Bronchial epithelial cell (primary cell): ENCODE measurements around the gene TUBB6. TPM values are rescaled to one million over a fixed set of nuclear protein-coding genes. Genes with fewer than 3 reads are reported as not detected.
A peak's percentile ranks its signal among the peaks of the same experiment; 100 is the strongest.

ENCODE experiments used
- DNase-seq: peaks from one replicate; pipeline ENCODE4 v3.0.0-alpha.2; 2010; ENCODE audit warnings: low read depth
- FAIRE-seq: peaks from 2 replicates; lab custom pipeline; 2011; peaks lifted over from hg19 to GRCh38; lab: Jason Lieb, UNC
- H3K27me3 ChIP-seq: 2 replicates; pipeline ENCODE4 v1.5.1; 2011; ENCODE audit warnings: low read length; ENCODE audit not compliant: control insufficient read depth, insufficient read depth
- H3K36me3 ChIP-seq: 2 replicates; pipeline ENCODE4 v1.5.1; 2011; ENCODE audit warnings: low read length; ENCODE audit not compliant: control insufficient read depth, insufficient read depth
- H3K4me3 ChIP-seq: 2 replicates; pipeline ENCODE4 v1.5.1; 2011; ENCODE audit warnings: mild to moderate bottlenecking, low read depth, low read length, control low read depth
- total RNA-seq: library from RNA; depleted of rRNA; stranded (reverse); fragments of >200 nt; gene quantifications from 2 replicates; pipeline ENCODE4 v1.2.1, GENCODE V29; 2014
- TF ChIP-seq, protein P1 (sequence below): IDR thresholded peaks from 2 replicates; pipeline ENCODE4 v1.5.1; 2011; ENCODE audit warnings: mild to moderate bottlenecking, moderate library complexity, low read length, control low read depth, inconsistent platforms; ENCODE audit not compliant: insufficient read depth, severe bottlenecking

TUBB6 gene
- total RNA-seq, 1 donor from 2014 or later = 468 TPM

DNA sequence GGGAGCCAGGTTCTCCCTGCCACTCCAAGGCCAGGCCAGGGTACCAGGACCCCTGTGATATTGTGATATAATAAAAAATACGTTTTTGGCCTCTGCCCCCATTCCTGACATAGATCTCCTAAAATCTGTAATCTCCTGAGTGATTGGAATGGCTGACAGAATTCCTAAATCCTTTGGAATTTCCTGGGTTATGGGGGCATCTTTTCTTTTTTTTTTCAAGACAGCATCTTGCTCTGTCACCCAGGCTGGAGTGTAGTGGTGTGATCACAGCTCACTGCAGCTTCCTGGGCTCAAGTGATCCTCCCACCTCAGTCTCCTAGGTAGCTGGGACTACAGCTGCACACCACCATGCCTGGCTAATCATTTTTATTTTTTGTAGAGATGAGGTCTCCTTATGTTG is 26.2 kb upstream of the TUBB6 start:
- DNase-seq (no peak), FAIRE-seq (no peak)
- Histone ChIP-seq H3K36me3 (no peaks in the 10 kb centered on the region), H3K4me3 (no peak overlapping the region), H3K27me3 (no peaks in the 10 kb centered on the region)
- TF ChIP-seq, protein P1, sequence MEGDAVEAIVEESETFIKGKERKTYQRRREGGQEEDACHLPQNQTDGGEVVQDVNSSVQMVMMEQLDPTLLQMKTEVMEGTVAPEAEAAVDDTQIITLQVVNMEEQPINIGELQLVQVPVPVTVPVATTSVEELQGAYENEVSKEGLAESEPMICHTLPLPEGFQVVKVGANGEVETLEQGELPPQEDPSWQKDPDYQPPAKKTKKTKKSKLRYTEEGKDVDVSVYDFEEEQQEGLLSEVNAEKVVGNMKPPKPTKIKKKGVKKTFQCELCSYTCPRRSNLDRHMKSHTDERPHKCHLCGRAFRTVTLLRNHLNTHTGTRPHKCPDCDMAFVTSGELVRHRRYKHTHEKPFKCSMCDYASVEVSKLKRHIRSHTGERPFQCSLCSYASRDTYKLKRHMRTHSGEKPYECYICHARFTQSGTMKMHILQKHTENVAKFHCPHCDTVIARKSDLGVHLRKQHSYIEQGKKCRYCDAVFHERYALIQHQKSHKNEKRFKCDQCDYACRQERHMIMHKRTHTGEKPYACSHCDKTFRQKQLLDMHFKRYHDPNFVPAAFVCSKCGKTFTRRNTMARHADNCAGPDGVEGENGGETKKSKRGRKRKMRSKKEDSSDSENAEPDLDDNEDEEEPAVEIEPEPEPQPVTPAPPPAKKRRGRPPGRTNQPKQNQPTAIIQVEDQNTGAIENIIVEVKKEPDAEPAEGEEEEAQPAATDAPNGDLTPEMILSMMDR = no peak

DNA sequence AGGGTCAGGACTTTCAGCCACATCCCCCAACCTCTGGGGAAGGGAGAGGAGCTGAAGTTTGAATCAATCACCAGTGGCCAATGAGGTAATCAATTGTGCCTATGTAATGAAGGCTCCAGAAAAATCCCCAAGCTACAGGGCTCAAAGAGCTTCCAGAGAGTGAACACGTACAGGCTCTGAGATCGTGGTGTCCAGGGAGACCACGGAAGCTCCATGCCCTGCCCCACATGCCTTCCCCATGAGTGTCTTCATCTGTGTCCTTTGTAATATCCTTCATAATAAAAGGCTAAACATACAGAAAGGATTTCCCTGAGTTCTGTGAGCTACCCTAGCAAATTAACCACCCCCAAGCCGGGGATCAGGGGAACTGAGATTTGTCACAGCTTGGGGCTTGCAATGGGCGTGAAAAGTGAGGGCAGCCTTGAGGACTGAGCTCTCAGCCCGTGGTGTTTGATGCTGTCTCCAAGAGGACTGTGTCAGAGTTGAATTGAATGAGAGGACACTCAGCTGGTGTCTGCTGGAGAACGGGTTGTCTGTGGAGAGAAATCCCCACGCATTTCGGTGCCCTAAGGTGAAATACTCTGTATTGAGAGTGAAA is 25.5 kb upstream of the TUBB6 start:
- DNase-seq (peak; percentile 93), FAIRE-seq (peak; percentile 60)
- TF ChIP-seq, protein P1 = no peak
- no peak overlapping the region for H3K4me3 ChIP-seq
- H3K36me3 ChIP-seq = no peaks in the 10 kb centered on the region
- no peaks in the 10 kb centered on the region for H3K27me3 ChIP-seq

DNA sequence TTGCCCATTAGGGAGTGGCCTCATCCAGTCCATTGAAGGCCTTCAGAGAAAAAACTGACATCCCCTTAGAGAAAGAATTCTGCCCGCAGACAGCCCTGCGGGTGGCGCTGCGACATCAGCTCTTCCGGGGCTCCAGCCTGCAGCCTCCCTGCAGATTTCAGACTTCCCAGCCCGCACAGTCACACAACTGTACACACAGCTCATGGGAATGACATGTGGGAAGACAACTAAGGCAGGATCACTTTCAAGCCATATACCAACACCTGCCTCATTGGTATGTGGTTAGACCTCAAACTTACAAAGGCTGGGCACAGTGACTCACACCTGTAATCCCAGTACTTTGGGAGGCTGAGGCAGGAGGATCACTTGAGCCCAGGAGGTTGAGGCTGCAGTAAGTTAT is 24.8 kb upstream of the TUBB6 start:
- peak; percentile 94 for DNase-seq
- FAIRE-seq = no peak

DNA sequence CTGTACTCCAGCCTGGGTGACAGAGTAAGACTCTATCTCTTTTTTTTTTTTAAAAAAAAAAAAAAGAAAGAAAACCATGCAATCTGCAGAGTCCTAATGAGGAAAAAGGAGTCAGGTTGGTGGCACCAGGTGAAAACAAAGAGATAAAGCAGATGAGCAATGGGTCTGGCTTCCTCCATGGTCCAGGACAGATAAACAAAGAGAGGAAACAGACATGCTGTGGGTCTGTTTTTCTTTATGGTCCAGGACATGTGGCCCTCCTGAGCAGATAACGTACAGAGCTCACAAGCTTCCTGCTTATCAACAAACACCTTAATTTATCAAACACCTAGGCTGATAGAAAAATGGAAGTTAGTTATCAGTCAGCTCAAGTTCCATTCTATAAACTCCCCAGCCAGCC is 24.4 kb upstream of the TUBB6 start:
- Histone ChIP-seq H3K4me3 (no peak overlapping the region), H3K36me3 (no peaks in the 10 kb centered on the region), H3K27me3 (no peaks in the 10 kb centered on the region)
- TF ChIP-seq, protein P1 = no peak
- FAIRE-seq (no peak), DNase-seq (no peak)

More for the DNA sequence above, 24.8 kb upstream of the TUBB6 start:
- Histone ChIP-seq H3K4me3 (no peak overlapping the region), H3K27me3 (no peaks in the 10 kb centered on the region), H3K36me3 (no peaks in the 10 kb centered on the region)
- TF ChIP-seq, protein P1 = peak; percentile 49

DNA sequence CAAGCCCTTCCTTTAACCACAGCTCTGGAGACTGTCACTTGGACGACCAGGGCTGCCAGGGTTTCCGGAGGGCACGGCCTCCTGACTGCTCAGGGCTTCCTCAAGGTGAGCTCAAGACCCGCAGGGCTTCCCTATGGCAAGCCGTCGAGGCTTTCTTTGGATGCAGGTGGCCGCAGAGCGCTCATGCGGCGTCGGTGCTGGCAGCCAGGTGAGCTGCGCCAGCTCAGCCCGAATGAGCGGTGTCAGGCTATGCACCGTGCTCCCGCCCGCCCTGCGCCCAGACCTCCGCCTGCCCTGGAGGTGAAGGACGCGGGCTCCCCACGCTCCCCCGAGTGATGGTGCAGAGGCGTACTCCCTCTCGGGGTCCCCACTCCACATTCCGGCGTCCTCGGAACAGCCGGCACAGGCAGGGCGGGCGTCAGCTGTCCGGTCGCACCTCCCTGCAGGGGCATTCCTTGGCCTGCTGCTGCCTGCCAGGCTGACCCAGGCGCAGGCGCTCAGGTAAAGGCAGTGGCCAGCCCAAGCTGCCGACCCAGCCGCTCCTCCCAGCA is 20.8 kb upstream of the TUBB6 start:
- Histone ChIP-seq H3K27me3 (no peaks in the 10 kb centered on the region), H3K4me3 (peak overlapping the region; percentile 56), H3K36me3 (no peaks in the 10 kb centered on the region)
- no peak for FAIRE-seq
- no peak for DNase-seq
- TF ChIP-seq, protein P1 = no peak
